Ovary (tissue), 3 donors: ENCODE measurements around the gene SMIM14.

Experiments
- CTCF ChIP-seq, 3 donors: fragments of 450-650 bp in 2 of 3; fragments of 200-600 bp in 1 of 3; IDR thresholded peaks; one replicate each; pipeline versions ENCODE4 v1.5.1 to v1.8.0; 2016 to 2022; ENCODE audit warnings: antibody characterized with exemption in 3 of 3, mild to moderate bottlenecking in 1 of 3
- EP300 ChIP-seq: sonication (generic); formaldehyde crosslinking; IDR thresholded peaks from one replicate; pipeline ENCODE4 v1.6.1; 2017; ENCODE audit warnings: antibody characterized with exemption
- POLR2A ChIP-seq: fragments of 450-650 bp; IDR thresholded peaks from one replicate; pipeline ENCODE4 v1.6.1; 2017; ENCODE audit warnings: antibody characterized with exemption, mild to moderate bottlenecking, moderate library complexity
- donor health status: DM: no; HTN: no; CAD: no.

- no peak for TF ChIP-seq CTCF (IDR thresholded peaks at IDR 0.05)
- TF ChIP-seq POLR2A: no peak
- TF ChIP-seq EP300: no peak
Observed at GRCh38 chr4:39569209-39569608, 69.5 kb downstream of the SMIM14 start.
